GM12872 (cell line): Measurements from ENCODE around the gene RPEL1.

Experiments
- TF ChIP-seq, protein P1 (sequence below): IDR thresholded peaks from 3 replicates; pipeline ENCODE4 v1.5.1; 2011; ENCODE audit warnings: low read depth, mild to moderate bottlenecking, low read length, moderate library complexity; ENCODE audit not compliant: insufficient read depth

Gene RPEL1

DNA sequence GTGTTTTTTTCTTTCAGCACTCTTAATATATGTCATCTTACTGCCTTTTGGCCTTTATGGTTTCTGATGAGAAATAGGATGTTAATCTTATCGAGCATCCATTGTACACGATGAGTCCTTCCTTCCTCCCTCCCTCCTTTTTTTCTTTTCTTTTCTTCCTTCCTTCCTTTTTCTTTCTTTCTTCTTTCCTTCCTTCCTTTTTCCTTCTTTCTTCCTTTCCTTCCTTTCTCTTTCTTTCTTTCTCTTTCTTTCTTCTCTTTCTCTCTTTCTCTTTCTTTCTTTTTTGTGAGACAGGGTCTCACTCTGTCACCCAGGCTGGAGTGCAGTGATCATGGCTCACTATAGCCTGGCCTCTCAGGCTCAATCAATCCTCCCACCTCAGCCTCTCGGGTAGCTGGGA is 8.4 kb downstream of the RPEL1 start:
- TF ChIP-seq, protein P1, sequence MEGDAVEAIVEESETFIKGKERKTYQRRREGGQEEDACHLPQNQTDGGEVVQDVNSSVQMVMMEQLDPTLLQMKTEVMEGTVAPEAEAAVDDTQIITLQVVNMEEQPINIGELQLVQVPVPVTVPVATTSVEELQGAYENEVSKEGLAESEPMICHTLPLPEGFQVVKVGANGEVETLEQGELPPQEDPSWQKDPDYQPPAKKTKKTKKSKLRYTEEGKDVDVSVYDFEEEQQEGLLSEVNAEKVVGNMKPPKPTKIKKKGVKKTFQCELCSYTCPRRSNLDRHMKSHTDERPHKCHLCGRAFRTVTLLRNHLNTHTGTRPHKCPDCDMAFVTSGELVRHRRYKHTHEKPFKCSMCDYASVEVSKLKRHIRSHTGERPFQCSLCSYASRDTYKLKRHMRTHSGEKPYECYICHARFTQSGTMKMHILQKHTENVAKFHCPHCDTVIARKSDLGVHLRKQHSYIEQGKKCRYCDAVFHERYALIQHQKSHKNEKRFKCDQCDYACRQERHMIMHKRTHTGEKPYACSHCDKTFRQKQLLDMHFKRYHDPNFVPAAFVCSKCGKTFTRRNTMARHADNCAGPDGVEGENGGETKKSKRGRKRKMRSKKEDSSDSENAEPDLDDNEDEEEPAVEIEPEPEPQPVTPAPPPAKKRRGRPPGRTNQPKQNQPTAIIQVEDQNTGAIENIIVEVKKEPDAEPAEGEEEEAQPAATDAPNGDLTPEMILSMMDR: no peak

DNA sequence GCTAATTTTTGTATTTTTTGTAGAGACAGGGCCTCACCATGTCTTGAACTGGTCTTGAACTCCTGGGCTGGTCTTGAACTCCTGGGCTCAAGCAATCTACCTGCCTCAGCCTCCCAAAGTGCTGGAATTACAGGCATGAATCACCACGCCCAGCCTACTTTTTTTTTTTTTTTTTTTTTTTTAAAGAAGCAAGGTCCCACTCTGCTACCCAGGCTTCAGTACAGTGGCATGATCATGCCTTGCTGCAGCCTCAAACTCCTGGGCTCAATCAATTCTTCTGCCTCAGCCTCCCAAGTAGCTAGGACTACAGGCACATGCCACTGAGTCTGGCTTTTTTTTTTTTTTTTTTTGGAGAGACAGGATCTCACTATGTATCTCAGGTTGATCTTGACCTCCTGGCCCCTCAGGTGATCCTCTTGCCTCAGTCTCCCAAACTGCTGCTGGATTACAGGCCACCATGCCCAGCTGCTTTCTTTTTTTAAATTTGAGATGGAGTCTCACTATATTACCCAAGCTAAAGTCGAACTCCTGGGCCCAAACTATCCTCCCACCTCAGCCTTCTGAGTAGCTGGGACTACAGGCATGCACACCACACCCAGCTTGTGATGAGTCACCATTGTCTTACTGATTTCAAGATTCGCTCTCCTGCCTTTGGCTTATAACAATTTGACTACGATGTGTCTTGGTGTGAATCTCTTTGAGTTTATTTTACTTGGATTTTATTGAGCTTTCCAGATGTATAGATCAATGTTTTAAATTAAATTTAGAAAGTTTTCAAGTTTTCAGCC is 9.0 kb downstream of the RPEL1 start:
- TF ChIP-seq, protein P1: no peak

DNA sequence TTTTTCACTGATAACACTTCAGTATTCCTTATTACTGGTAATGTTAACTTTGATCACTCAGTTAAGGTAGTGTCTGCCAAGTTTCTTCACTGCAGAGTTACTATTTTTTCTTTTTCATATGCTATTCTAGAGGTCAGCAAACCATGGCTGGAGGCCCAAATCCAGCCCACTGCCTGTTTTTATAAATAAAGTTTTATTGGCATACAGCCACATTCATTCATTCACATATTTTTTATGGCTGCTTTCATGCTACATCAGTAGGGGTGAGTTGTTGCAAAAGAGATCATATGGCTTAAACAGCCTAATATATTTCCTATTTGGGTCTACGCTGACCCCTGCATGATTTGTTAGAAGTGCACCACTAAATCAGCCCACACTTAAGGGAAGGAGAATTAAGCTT is 10.9 kb downstream of the RPEL1 start:
- TF ChIP-seq, protein P1: no peak

DNA sequence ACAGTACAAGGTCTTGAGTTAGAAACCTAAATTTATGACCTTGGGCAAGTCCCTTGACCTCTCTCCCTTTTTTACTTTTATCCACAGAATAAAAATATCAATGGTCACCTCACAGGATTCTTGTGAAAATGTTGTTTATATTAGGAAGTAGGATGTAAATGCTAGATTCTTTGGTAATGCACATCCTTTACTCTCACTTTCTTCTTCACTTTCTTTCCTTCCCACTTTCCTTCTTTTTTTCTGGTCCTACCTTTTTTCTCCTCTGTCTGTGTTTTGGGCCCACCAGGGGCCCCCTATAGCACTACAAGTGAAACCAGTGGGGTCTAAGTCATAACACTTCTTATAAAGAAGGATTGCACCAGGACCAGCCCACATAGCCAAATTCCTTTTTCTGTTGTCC is 12.1 kb downstream of the RPEL1 start:
- TF ChIP-seq, protein P1: no peak

DNA sequence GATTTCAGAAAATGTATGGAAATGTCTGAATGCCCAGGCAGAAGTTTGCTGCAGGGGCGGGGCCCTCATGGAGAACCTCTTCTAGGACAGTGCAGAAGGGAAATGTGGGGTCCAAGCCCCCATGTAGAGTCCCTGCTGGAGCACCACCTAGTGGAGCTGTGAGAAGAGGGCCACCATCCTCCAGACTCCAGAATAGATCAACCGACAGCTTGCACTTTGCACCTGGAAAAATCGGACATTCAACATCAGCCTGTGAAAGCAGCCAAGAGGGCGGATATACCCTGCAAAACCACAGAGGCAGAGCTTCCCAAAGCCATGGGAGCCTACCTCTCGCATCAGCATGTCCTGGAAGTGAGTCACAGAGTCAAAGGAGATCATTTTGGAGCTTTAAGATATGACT is 14.3 kb downstream of the RPEL1 start:
- TF ChIP-seq, protein P1: no peak

DNA sequence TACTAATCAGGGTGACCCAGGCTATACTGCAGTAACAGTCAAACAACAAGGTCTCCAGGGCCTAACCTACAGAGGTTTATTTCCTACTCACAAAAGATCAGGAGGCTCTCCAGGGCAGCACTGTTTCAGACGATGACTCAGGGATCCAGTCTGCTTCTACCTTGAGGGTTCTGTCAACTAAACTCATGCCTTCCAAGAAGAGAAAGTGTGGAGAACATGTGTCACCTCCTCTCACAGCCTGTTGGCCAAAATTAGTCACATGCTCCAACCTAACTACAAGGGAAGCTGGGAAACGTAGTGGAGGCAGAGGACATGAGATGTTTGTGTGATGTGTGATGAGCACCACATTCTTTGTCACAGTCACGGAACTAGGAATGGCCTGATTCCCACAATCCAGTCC is 16.5 kb downstream of the RPEL1 start:
- TF ChIP-seq, protein P1: no peak

DNA sequence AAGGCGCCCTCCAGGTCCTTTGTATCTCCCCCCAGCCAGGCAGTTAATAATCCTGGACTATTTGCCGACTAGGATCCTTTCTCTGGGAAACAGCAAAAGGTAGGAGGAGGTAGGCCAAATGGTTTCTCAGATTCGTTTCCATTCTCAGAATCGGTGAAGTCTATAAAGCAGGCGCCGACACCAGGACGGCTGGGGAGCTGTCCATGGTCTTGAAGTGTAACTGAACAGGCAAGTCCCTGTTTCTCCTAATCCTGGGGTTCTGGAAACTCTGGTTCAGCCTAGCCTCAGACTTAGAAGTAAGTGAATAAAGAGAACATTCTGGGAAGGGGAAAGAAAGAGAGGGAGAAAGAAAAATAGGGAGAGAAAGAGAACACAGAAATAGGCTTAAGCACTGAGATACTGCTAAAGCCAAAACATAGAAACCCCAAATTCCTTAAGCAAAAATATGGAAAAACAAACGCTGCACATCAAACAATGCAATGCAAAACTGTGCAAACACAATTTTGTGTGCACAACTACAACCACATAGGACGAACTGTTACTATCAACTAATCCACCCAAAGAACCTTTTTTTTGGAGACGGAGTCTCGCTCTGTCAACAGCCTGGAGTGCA is 20.1 kb downstream of the RPEL1 start:
- TF ChIP-seq, protein P1: no peak
